HG02884 (cell line): ENCODE data around the gene CCDC88C.
"Not testable (repeated sequence)": the region's sequence is repeated elsewhere in the genome, so short reads cannot be mapped to it uniquely, and the experiment has no call there.

Source experiments
- ATAC-seq: cut with Tn5 transposase; IDR thresholded peaks from one replicate; pipeline ENCODE4 v1.9.1; 2021; ENCODE audit warnings: mild to moderate bottlenecking, moderate library complexity; ENCODE audit not compliant: unreplicated experiment

The CCDC88C gene

DNA sequence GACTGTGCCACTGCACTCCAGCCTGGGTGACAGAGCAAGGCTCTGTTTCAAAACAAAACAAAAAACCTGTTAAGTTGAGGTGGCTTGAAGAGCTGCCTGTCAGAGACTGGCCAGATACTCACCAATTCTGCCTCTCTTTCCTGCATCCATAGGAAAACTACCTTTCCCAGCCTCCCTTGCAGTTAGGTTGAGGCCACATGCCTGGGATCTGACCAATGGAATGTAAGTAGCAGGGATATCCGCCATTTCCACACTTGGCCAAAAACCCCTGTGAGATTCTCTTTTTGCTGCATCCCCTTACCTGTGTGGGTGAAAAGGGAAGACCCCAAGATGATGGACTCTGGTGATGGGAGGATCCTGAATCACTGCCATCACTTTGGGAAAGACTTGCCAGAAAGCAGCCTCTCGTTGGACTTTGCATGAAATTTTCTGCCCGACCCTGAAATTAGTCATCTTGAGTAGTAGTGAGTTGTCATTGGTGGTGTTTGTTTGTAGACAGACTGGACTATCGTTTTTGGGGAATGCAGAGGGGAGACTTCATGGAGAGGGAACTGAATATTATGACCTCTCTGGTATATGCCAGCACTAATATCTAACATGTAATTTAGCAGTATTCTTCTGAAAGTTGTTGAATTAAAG, 187.1 kb downstream of the CCDC88C start:
- ATAC-seq: no peak

DNA sequence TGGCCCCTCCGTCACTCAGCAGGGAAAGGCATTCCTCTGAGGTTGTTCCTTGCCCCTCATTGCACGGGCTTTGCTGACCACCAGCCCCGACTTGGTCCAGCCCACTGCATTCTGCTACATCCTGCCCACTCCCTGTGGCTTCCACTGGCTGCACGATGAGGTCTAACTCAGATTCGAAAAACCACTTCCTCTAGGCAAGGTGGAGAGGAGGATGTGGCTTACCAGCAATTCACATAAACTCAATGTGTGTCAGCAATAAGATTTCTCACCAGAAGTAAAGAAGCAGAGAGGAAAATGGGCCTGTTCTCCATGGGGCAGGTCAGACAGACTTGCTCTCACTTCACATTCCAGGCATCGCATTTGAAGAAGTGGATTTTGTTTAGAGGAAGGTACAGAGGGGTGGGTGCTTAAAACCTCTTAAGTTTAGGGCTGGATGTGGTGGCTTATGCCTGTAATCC, 187.8 kb downstream of the CCDC88C start:
- ATAC-seq: peak; percentile 67

DNA sequence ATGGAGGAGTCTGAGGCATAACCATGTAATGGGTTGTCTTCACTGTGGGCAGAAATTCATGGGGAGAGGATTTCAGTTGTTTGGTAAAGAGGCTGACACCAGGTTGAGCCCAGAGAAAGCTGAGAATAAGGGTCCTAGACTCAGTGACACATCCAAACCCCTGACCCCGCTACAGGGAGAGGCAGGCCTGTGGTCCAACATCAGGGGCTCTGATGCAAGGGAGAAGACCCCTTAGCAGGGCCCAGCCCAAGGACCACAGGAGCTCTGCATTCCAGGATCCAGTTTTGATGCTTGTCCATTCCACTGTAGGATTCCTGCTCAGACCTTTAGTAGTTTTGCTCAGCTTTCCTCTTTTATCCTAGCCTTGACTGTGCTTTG, 188.6 kb downstream of the CCDC88C start:
- no peak for ATAC-seq

DNA sequence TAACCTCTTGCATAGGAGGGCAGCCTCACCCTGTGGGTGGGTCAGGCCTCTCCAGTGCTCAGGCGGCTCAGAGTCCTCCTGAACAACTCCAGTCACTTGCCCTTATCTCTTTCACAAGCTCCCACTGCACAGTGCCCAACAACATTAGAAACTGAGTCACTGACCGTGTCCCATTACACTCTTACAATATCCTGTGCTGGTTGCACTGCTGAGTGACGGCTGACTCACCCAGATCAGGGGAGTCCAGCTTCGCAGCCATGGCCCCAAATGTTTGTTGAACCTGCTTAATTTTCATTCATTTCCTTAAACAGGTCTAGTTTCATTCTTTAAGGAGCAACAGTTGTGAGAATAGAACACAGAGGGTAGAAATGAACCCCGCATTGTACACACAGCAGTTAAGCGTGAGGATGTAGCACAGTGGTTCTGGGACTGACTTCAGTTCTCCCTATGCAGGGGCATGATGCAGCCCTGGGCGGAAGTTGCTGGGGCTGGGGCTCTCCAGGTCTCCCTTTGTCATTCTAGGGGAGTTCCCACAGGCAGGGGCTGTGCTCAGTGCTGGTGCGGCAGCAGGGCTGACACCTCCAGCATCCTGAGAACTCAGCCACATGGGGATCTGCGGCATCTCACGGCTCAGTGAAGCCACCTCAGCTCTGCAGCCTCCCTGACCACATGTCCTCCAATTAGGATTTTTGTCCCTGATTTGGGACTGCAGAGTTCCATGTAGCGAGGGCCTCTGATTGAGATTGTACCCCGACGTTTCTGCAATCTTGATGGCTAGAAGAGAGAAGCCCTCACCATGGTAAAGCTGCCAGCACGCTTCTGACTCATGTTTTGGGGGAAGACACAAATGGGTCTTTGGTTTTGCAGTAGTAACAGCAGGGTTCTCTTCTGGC, 189.3 kb downstream of the CCDC88C start:
- ATAC-seq: peak; percentile 81

DNA sequence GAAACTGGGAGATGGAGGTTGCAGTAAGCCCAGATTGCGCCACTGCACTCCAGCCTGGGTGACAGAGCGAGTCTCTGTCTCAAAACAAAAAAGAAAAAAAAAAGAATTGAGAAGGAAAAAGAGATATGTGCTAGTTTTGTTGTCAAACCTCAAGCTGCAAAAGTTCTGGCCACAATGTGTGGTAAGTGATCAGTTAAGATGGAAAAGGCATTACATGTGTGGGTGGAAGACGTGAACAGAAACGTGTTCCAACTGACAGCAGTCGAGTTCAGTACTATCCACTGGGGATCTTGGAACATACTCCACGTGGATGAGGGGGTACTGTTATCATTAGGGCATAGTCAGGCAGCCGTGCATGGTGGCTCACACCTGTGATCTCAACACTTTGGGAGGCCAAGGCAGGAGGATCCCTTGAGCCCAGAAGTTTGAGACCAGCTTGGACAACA, 190.4 kb downstream of the CCDC88C start:
- no peak for ATAC-seq

DNA sequence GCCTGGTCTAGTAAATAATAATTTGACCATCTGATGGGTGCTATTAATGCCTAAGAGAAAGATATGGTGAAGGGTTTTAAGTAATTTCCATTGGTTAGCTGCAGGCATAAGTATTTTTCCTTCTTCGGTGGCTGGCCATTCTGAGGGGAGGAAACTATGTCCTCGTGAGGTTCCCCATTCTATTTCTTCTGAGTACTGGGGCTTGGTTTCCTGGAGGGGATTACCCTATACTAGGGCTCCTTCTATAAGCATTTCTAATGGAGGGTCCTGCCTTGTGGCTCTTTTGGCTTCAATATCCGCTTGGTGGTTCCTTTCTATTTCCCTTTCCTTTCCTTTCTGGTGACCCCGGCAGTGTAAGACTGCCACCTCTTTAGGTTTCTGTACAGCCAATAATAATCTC, 191.3 kb downstream of the CCDC88C start:
- ATAC-seq: not testable (repeated sequence)

DNA sequence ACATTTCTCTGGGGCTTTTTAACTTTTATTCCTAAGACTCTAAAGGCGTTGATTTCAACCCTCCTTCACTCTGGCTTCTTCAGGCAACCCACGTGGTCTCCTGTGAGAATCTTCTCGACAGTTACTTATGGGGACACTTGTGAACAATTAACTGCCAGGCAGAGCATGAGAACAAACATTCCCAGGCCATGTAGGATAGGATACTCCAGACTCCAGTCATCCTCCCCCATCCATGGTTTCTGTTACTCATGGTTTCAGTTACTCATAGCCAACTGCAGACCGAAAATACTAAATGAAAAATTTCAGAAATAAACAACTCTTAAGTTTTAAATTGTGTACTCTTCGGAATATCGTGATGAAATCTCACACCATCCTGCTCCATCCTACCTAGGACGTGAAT, 192.6 kb downstream of the CCDC88C start:
- ATAC-seq: no peak

DNA sequence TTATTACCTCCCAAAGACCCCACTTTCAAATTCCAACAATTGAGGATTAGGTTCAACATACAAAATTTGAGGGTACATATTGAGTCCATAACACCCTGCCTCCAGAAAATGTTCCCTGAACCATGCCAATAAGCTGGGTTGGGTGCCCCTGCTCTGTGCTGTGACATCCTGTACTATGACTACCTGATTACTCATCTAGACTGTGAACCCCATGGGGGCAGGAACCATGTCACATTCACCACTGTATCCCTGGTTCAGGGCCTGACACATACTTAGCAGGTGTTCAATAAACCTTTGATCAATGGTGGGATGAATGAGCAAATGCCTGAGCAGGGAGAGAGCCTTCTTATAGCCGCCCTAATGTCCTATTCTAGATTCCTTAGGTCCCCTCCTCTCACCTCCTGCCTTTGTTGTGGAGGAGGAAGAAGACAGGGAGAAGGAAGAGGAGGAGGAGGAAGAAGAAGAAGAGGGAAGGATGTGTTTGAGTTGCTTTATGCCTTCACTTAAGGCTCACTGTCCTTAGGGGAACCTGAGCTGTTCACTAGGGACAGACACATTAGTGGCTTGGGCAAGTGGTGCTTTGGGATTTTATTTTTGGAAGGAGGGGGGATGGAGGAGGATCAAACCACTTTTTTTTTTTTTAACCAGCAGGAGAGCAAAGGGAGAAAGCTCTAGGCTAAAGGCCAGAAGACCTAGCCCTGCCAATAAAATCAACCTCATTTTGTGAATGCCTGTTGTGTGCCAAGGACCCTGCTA, 194.4 kb downstream of the CCDC88C start:
- ATAC-seq: no peak
